Measurements from ENCODE around the gene GNB4. TPM values are rescaled to one million over a fixed set of nuclear protein-coding genes. Genes with fewer than 3 reads are reported as not detected.

Gene GNB4
- total RNA-seq, 1 experiment from 2014 or later, result 6.3 TPM

DNA sequence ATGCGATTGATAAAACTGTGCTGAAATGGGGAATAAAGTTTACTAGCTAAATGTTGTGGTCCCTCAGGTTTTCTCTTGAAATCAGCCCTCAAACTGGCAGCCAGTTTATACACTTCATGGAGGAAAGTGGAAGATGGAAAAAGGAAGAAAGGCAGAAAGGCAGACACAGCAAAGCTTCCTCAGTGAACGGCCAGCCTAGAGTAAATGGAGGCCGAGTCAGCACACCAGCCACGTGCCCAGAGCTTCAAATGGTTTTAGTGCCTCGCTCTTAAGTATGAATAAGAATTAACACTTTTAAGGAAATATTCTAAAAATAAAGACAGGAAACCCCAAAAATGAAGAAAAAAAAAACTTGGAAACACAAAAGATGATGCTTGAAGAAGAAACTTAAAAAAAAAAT lies 48.3 kb downstream of the GNB4 start:
- BruUV-seq (replicated peaks), result no TSS peak
- no peaks in the 10 kb centered on the region for H3F3A ChIP-seq (ENCODE audit: low read length, unreplicated experiment)
- H3K4me1 ChIP-seq (ENCODE audit: insufficient read depth, low read length), result no peaks in the 10 kb centered on the region
- no peak overlapping the region for H3K4me3 ChIP-seq (ENCODE audit: low read length)
- no peaks in the 10 kb centered on the region for H3K27me3 ChIP-seq (ENCODE audit: low read length)
- H3K79me2 ChIP-seq (ENCODE audit: low read length), result no peaks in the 10 kb centered on the region
- DNase-seq (no peak), ATAC-seq (no peak)
- intact Hi-C loops (cut with micrococcal nuclease), result no loop called here
- CTCF ChIA-PET, result interaction anchor here (0.7 kb wide), 1 partner anchor 14 kb away, joined by 4 read pairs; no protein-coding TSS in a partner anchor
- no peaks in the 10 kb centered on the region for H3K9me3 ChIP-seq (ENCODE audit: low read length)
- POLR2A ChIA-PET (ENCODE audit: unreplicated experiment), result no interaction called here
- H3K36me3 ChIP-seq (ENCODE audit: low read depth, low read length), result peaks cover 11% of the 10 kb centered on the region; the same call in 1 of the 2 replicates
- no peaks in the 10 kb centered on the region for H3K9me2 ChIP-seq (replicated peaks; ENCODE audit: low read length)
- no peak overlapping the region for H3K27ac ChIP-seq (ENCODE audit: low read length)
- H3K4me2 ChIP-seq (ENCODE audit: low read length), result no peak overlapping the region
- no peak for TF ChIP-seq EZH2phosphoT487 (IDR thresholded peaks at IDR 0.05; ENCODE audit: borderline replicate concordance, low read length)
- TF ChIP-seq, protein P1, sequence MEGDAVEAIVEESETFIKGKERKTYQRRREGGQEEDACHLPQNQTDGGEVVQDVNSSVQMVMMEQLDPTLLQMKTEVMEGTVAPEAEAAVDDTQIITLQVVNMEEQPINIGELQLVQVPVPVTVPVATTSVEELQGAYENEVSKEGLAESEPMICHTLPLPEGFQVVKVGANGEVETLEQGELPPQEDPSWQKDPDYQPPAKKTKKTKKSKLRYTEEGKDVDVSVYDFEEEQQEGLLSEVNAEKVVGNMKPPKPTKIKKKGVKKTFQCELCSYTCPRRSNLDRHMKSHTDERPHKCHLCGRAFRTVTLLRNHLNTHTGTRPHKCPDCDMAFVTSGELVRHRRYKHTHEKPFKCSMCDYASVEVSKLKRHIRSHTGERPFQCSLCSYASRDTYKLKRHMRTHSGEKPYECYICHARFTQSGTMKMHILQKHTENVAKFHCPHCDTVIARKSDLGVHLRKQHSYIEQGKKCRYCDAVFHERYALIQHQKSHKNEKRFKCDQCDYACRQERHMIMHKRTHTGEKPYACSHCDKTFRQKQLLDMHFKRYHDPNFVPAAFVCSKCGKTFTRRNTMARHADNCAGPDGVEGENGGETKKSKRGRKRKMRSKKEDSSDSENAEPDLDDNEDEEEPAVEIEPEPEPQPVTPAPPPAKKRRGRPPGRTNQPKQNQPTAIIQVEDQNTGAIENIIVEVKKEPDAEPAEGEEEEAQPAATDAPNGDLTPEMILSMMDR (conservative IDR thresholded peaks at IDR 0.05; ENCODE audit: low read depth, low read length), result no peak
- TF ChIP-seq EZH2 (IDR thresholded peaks at IDR 0.05; ENCODE audit: low read length, unreplicated experiment), result no peak
- no peaks in the 10 kb centered on the region for H4K20me1 ChIP-seq (ENCODE audit: low read length)
- no peak overlapping the region for H2AFZ ChIP-seq (ENCODE audit: low read length)
- no peak overlapping the region for H3K9ac ChIP-seq (ENCODE audit: low read length)

DNA sequence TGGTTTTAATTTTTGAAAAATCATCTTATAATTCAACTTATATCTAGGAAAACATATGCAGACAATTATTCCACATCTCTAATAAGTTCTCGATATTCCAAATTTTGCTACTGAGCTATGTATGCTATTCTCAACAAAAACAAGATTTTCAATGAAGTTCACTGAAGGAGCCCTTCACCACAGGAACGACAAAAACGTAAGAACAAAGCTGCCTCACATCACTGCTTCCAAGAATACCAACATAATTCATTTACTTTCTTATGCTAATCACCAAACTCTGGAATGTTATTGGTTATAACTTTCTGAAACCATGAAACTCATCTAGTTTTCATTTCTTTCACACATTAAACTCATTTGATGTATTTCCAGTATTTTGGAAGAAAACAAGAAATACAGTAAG lies 49.7 kb downstream of the GNB4 start:
- Histone ChIP-seq H3K79me2 (ENCODE audit: low read length) (no peaks in the 10 kb centered on the region), H3K9me3 (ENCODE audit: low read length) (no peaks in the 10 kb centered on the region), H3K9ac (ENCODE audit: low read length) (no peak overlapping the region), H3K27ac (ENCODE audit: low read length) (no peak overlapping the region), H3K9me2 (replicated peaks; ENCODE audit: low read length) (no peaks in the 10 kb centered on the region), H2AFZ (ENCODE audit: low read length) (no peak overlapping the region), H3F3A (ENCODE audit: low read length, unreplicated experiment) (no peaks in the 10 kb centered on the region), H3K27me3 (ENCODE audit: low read length) (no peaks in the 10 kb centered on the region), H3K36me3 (ENCODE audit: low read depth, low read length) (peaks cover 11% of the 10 kb centered on the region; the same call in 1 of the 2 replicates), H4K20me1 (ENCODE audit: low read length) (no peaks in the 10 kb centered on the region), H3K4me2 (ENCODE audit: low read length) (no peak overlapping the region), H3K4me3 (ENCODE audit: low read length) (no peak overlapping the region), H3K4me1 (ENCODE audit: insufficient read depth, low read length) (no peaks in the 10 kb centered on the region)
- TF ChIP-seq, protein P1 (conservative IDR thresholded peaks at IDR 0.05; ENCODE audit: low read depth, low read length), result no peak
- no peak for TF ChIP-seq EZH2 (IDR thresholded peaks at IDR 0.05; ENCODE audit: low read length, unreplicated experiment)
- TF ChIP-seq EZH2phosphoT487 (IDR thresholded peaks at IDR 0.05; ENCODE audit: borderline replicate concordance, low read length), result no peak
- ChIA-PET CTCF (no interaction called here), POLR2A (ENCODE audit: unreplicated experiment) (interaction anchor here (0.6 kb wide), 1 partner anchor 161 kb away, joined by 3 read pairs; no protein-coding TSS in a partner anchor)
- no peak for DNase-seq
- intact Hi-C loops (cut with micrococcal nuclease), result no loop called here
- no TSS peak for BruUV-seq (replicated peaks)
- no peak for ATAC-seq

DNA sequence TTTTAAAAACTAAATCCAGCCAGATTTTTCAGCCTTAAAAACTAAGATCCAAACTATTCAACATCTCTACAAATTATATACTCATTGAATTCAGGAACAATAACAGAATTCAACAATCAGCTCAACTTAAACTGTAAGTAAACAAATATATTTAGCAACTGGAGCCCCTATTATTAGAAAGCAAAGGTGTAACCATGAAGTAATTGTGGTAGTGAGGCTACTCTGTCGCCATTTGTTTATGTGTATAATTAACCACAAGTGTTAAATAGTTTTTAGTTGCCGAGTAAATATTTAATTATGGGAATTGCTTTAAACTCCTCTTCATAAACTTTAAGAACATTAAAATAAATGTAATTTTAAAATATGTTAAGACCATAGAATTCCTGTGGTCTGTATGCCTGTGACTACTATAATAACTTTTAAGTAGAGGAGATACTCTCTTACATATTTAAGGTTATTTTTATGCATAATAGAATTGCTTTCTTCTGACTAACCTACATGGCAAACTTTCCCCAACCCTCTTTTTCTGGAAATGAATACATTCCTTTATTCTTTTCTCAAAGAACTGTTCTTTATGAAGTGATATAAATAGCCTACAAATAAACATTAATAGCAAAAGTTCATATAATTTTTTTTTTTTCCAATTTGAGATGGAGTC lies 52.6 kb downstream of the GNB4 start:
- H3F3A ChIP-seq (ENCODE audit: low read length, unreplicated experiment), result no peaks in the 10 kb centered on the region
- H3K36me3 ChIP-seq (ENCODE audit: low read depth, low read length), result peaks cover 18% of the 10 kb centered on the region; the same call in 1 of the 2 replicates
- H3K4me2 ChIP-seq (ENCODE audit: low read length), result no peak overlapping the region
- no peaks in the 10 kb centered on the region for H3K79me2 ChIP-seq (ENCODE audit: low read length)
- H4K20me1 ChIP-seq (ENCODE audit: low read length), result no peaks in the 10 kb centered on the region
- H3K4me3 ChIP-seq (ENCODE audit: low read length), result no peak overlapping the region
- H3K9me2 ChIP-seq (replicated peaks; ENCODE audit: low read length), result no peaks in the 10 kb centered on the region
- CTCF ChIA-PET, result no interaction called here
- DNase-seq (no peak), ATAC-seq (no peak)
- BruUV-seq (replicated peaks), result no TSS peak
- no peaks in the 10 kb centered on the region for H3K27me3 ChIP-seq (ENCODE audit: low read length)
- POLR2A ChIA-PET (ENCODE audit: unreplicated experiment), result no interaction called here
- no peak overlapping the region for H2AFZ ChIP-seq (ENCODE audit: low read length)
- intact Hi-C loops (cut with micrococcal nuclease), result no loop called here
- TF ChIP-seq EZH2phosphoT487 (IDR thresholded peaks at IDR 0.05; ENCODE audit: borderline replicate concordance, low read length), result no peak
- TF ChIP-seq EZH2 (IDR thresholded peaks at IDR 0.05; ENCODE audit: low read length, unreplicated experiment), result no peak
- TF ChIP-seq, protein P1 (conservative IDR thresholded peaks at IDR 0.05; ENCODE audit: low read depth, low read length), result no peak
- H3K27ac ChIP-seq (ENCODE audit: low read length), result no peak overlapping the region
- no peak overlapping the region for H3K9ac ChIP-seq (ENCODE audit: low read length)
- H3K4me1 ChIP-seq (ENCODE audit: insufficient read depth, low read length), result no peaks in the 10 kb centered on the region
- H3K9me3 ChIP-seq (ENCODE audit: low read length), result no peaks in the 10 kb centered on the region
